GM23338 (cell line): Measurements from ENCODE around the gene SYNPR. TPM values are rescaled to one million over a fixed set of nuclear protein-coding genes. Genes with fewer than 3 reads are reported as not detected.

Experiments used
- ATAC-seq: fragments of 200-7000 bp; cut with Tn5 transposase; 3 replicates; pipeline ENCODE4 v1.9.1; 2020
- DNase-seq: peaks from one replicate; pipeline ENCODE4 v3.0.0-alpha.2; 2015; ENCODE audit warnings: low spot score
- H2AFZ ChIP-seq: fragments of 200-600 bp; sonication (generic); 2 replicates; pipeline ENCODE4 v1.8.0; 2016; ENCODE audit warnings: antibody characterized with exemption, mild to moderate bottlenecking, moderate library complexity
- H3F3A ChIP-seq: fragments of 200-600 bp; sonication (generic); replicated peaks from 2 replicates; pipeline ENCODE4 v1.8.0; 2017; ENCODE audit warnings: antibody characterized with exemption, mixed run types, low read depth
- H3K27ac ChIP-seq: fragments of 200-600 bp; sonication (generic); 2 replicates; pipeline ENCODE4 v1.6.1; 2016; ENCODE audit warnings: low read depth
- H3K27me3 ChIP-seq: fragments of 200-600 bp; sonication (generic); 2 replicates; pipeline ENCODE4 v1.8.0; 2016; ENCODE audit warnings: mild to moderate bottlenecking, mixed run types, moderate library complexity; ENCODE audit not compliant: insufficient read depth
- H3K36me3 ChIP-seq: fragments of 200-600 bp; sonication (generic); 2 replicates; pipeline ENCODE4 v1.8.0; 2016; ENCODE audit warnings: mild to moderate bottlenecking; ENCODE audit not compliant: insufficient read depth
- H3K4me1 ChIP-seq: fragments of 200-600 bp; sonication (generic); 2 replicates; pipeline ENCODE4 v1.8.0; 2016; ENCODE audit warnings: mild to moderate bottlenecking, moderate library complexity; ENCODE audit not compliant: insufficient read depth
- H3K4me2 ChIP-seq: fragments of 200-600 bp; sonication (generic); 2 replicates; pipeline ENCODE4 v1.7.1; 2017; ENCODE audit warnings: mixed run types
- H3K4me3 ChIP-seq: fragments of 200-600 bp; sonication (generic); 2 replicates; pipeline ENCODE4 v1.6.1; 2016; ENCODE audit warnings: mixed run types
- H3K79me2 ChIP-seq: fragments of 200-600 bp; sonication (generic); replicated peaks from 2 replicates; pipeline ENCODE4 v1.8.0; 2017; ENCODE audit warnings: mild to moderate bottlenecking; ENCODE audit not compliant: insufficient read depth
- H3K9me2 ChIP-seq: fragments of 200-600 bp; sonication (generic); 2 replicates; pipeline ENCODE4 v1.8.0; 2017; ENCODE audit not compliant: insufficient read depth
- H4K20me1 ChIP-seq: fragments of 200-600 bp; sonication (generic); replicated peaks from 2 replicates; pipeline ENCODE4 v1.8.0; 2017; ENCODE audit warnings: mild to moderate bottlenecking; ENCODE audit not compliant: insufficient read depth
- H3K27ac Mint-ChIP-seq: 2 replicates; pipeline ENCODE4 v1.8.0; 2020; ENCODE audit warnings: inconsistent platforms, mild to moderate bottlenecking, moderate library complexity, mixed read lengths
- H3K27me3 Mint-ChIP-seq: 3 replicates; pipeline ENCODE4 v1.8.0; 2022; ENCODE audit warnings: low read depth, mild to moderate bottlenecking, moderate library complexity, mixed read lengths, inconsistent platforms; ENCODE audit not compliant: insufficient read depth, poor library complexity
- H3K36me3 Mint-ChIP-seq: 3 replicates; pipeline ENCODE4 v1.8.0; 2021; ENCODE audit warnings: low read depth, mild to moderate bottlenecking, inconsistent platforms, moderate library complexity, mixed read lengths
- H3K4me1 Mint-ChIP-seq: 3 replicates; pipeline ENCODE4 v1.8.0; 2020; ENCODE audit warnings: mild to moderate bottlenecking, inconsistent platforms, mixed read lengths
- H3K4me3 Mint-ChIP-seq: 3 replicates; pipeline ENCODE4 v1.8.0; 2021; ENCODE audit warnings: moderate library complexity, mild to moderate bottlenecking, inconsistent platforms, mixed read lengths
- H3K9me3 Mint-ChIP-seq: 3 replicates; pipeline ENCODE4 v1.8.0; 2020; ENCODE audit warnings: moderate library complexity, mild to moderate bottlenecking, inconsistent platforms, mixed read lengths
- ETS1 ChIP-seq: IDR thresholded peaks from 2 replicates; pipeline ENCODE4 v1.6.1; 2016; ENCODE audit warnings: antibody characterized with exemption
- EZH2 ChIP-seq: fragments of 200-600 bp; sonication (generic); IDR thresholded peaks from one replicate; pipeline ENCODE4 v1.8.0; 2017; ENCODE audit warnings: antibody characterized with exemption, mild to moderate bottlenecking, low read depth; ENCODE audit not compliant: unreplicated experiment
- EZH2phosphoT487 ChIP-seq: fragments of 200-600 bp; sonication (generic); IDR thresholded peaks from one replicate; pipeline ENCODE4 v1.8.1; 2018; ENCODE audit warnings: antibody characterized with exemption; ENCODE audit not compliant: unreplicated experiment
- JUNB ChIP-seq: IDR thresholded peaks from one replicate; pipeline ENCODE4 v1.6.1; 2016; ENCODE audit warnings: antibody characterized with exemption; ENCODE audit not compliant: unreplicated experiment
- POLR2AphosphoS5 ChIP-seq: IDR thresholded peaks from 2 replicates; pipeline ENCODE4 v1.6.1; 2016; ENCODE audit warnings: antibody characterized with exemption, low read depth
- ZNF114 ChIP-seq: fragments of 250-450 bp; sonication (Bioruptor Pico); IDR thresholded peaks from 2 replicates; pipeline ENCODE4 v1.5.0; 2020; ENCODE audit warnings: mild to moderate bottlenecking, moderate library complexity
- ZNF331 ChIP-seq: fragments of 250-450 bp; sonication (Bioruptor Pico); IDR thresholded peaks from 2 replicates; pipeline ENCODE4 v1.5.0; 2020; ENCODE audit warnings: low read depth, mild to moderate bottlenecking, moderate library complexity
- ZNF462 ChIP-seq: fragments of 250-450 bp; sonication (Bioruptor Pico); IDR thresholded peaks from 2 replicates; pipeline ENCODE4 v1.5.0; 2020; ENCODE audit warnings: mild to moderate bottlenecking, moderate library complexity
- polyA plus RNA-seq: library from polyadenylated mRNA; unstranded; fragments of >200 nt; fragmentation: Nextera tagmentation; extraction: Ambion mirVana; gene quantifications from 2 replicates; pipeline ENCODE4 v1.2.1, GENCODE V29; 2016
- total RNA-seq: library from RNA; depleted of rRNA; stranded (reverse); fragments of >200 nt; shearing (Covaris generic); gene quantifications from 2 replicates; pipeline ENCODE4 v1.2.3, GENCODE V29; 2014

Gene SYNPR
- total and polyA plus RNA-seq, 2 experiments from 2014 or later = 0.38 to 0.55 TPM

GRCh38 chr3:63477494-63478129 is 199.5 kb downstream of the SYNPR start:
- H3K9me2 ChIP-seq = peaks cover 16% of the 10 kb centered on the region; the same call in 1 of the 2 replicates
- no peak for ATAC-seq
- Mint-ChIP-seq H3K27me3 (no peaks in the 10 kb centered on the region), H3K27ac (no peak overlapping the region), H3K36me3 (no peaks in the 10 kb centered on the region; the same call in 2 of the 3 replicates), H3K4me1 (no peaks in the 10 kb centered on the region; the same call in 2 of the 3 replicates), H3K9me3 (0 out of 3 replicates have a peak, but pooled peaks cover 7% of the 10 kb centered on the region), H3K4me3 (no peak overlapping the region)
- H3K27me3 ChIP-seq = no peaks in the 10 kb centered on the region
- H3K4me1 ChIP-seq = no peaks in the 10 kb centered on the region
- no peak overlapping the region for H3K4me3 ChIP-seq
- no peak for DNase-seq
- H3K36me3 ChIP-seq = no peaks in the 10 kb centered on the region
- H4K20me1 ChIP-seq = no peaks in the 10 kb centered on the region
- H2AFZ ChIP-seq = no peak overlapping the region
- H3F3A ChIP-seq = no peaks in the 10 kb centered on the region
- TF ChIP-seq POLR2AphosphoS5 (no peak), EZH2 (no peak), ZNF331 (CRISPR knock-in tag) (no peak), ZNF114 (CRISPR knock-in tag) (no peak), ZNF462 (no peak), ETS1 (no peak), EZH2phosphoT487 (no peak), JUNB (no peak)
- no peak overlapping the region for H3K27ac ChIP-seq
- no peaks in the 10 kb centered on the region for H3K79me2 ChIP-seq
- no peak overlapping the region for H3K4me2 ChIP-seq
